Lung microvascular endothelial cell (primary cell): ENCODE data around the gene BLOC1S3. TPM values are rescaled to one million over a fixed set of nuclear protein-coding genes. Genes with fewer than 3 reads are reported as not detected.

Experiments
- DNase-seq, 2 donors: peaks; one replicate each; pipeline versions ENCODE4 v3.0.0 to v3.0.0-alpha.2; 2010; ENCODE audit warnings: low read depth in 2 of 2
- total RNA-seq: library from RNA; depleted of rRNA; stranded (reverse); fragments of >200 nt; gene quantifications from 2 replicates; pipeline ENCODE4 v1.2.1, GENCODE V29; 2014

The BLOC1S3 gene
- total RNA-seq, 1 donor from 2014 or later, result 3.8 TPM

- DNase-seq, result no peak
Measured at GRCh38 chr19:45146251-45146650, 32.3 kb upstream of the BLOC1S3 start.

- DNase-seq, result no peak
Measured at GRCh38 chr19:45146741-45147205, 31.8 kb upstream of the BLOC1S3 start.

GRCh38 chr19:45147835-45148676 is 30.5 kb upstream of the BLOC1S3 start:
- no peak for DNase-seq

GRCh38 chr19:45149129-45149528 is 29.5 kb upstream of the BLOC1S3 start:
- no peak for DNase-seq

- DNase-seq, result no peak
Measured at GRCh38 chr19:45150180-45150579, 28.4 kb upstream of the BLOC1S3 start.

- no peak for DNase-seq
Measured at GRCh38 chr19:45150751-45151281, 27.8 kb upstream of the BLOC1S3 start.

GRCh38 chr19:45151320-45151719 is 27.3 kb upstream of the BLOC1S3 start:
- DNase-seq, result no peak

- DNase-seq, result no peak
Measured at GRCh38 chr19:45151821-45152503, 26.6 kb upstream of the BLOC1S3 start.

GRCh38 chr19:45152504-45153338 is 25.9 kb upstream of the BLOC1S3 start:
- peak; percentile 63 to 66 for DNase-seq

- peak; percentile 24 to 66 for DNase-seq
Measured at GRCh38 chr19:45153339-45154063, 25.1 kb upstream of the BLOC1S3 start.

GRCh38 chr19:45154064-45154827 is 24.3 kb upstream of the BLOC1S3 start:
- DNase-seq, result peak; percentile 47 to 88

- DNase-seq, result no peak
Measured at GRCh38 chr19:45156011-45156630, 22.5 kb upstream of the BLOC1S3 start.

GRCh38 chr19:45156751-45157150 is 21.8 kb upstream of the BLOC1S3 start:
- no peak for DNase-seq

GRCh38 chr19:45158503-45159209 is 19.9 kb upstream of the BLOC1S3 start:
- no peak for DNase-seq

GRCh38 chr19:45159210-45159970 is 19.2 kb upstream of the BLOC1S3 start:
- no peak for DNase-seq

GRCh38 chr19:45159971-45160324 is 18.6 kb upstream of the BLOC1S3 start:
- DNase-seq, result no peak

- no peak for DNase-seq
Measured at GRCh38 chr19:45160870-45161737, 17.5 kb upstream of the BLOC1S3 start, which contains the start of gene NKPD1. Gene NKPD1 (minus strand): TSS chr19:45160982. CDS start chr19:45160150, 832 bp downstream.
